ENCODE measurements around the gene XRCC4.

- no peak for TF ChIP-seq CTCF (IDR thresholded peaks at IDR 0.05; ENCODE audit: low read depth, low read length, missing input control)
- TF ChIP-seq, protein P1, sequence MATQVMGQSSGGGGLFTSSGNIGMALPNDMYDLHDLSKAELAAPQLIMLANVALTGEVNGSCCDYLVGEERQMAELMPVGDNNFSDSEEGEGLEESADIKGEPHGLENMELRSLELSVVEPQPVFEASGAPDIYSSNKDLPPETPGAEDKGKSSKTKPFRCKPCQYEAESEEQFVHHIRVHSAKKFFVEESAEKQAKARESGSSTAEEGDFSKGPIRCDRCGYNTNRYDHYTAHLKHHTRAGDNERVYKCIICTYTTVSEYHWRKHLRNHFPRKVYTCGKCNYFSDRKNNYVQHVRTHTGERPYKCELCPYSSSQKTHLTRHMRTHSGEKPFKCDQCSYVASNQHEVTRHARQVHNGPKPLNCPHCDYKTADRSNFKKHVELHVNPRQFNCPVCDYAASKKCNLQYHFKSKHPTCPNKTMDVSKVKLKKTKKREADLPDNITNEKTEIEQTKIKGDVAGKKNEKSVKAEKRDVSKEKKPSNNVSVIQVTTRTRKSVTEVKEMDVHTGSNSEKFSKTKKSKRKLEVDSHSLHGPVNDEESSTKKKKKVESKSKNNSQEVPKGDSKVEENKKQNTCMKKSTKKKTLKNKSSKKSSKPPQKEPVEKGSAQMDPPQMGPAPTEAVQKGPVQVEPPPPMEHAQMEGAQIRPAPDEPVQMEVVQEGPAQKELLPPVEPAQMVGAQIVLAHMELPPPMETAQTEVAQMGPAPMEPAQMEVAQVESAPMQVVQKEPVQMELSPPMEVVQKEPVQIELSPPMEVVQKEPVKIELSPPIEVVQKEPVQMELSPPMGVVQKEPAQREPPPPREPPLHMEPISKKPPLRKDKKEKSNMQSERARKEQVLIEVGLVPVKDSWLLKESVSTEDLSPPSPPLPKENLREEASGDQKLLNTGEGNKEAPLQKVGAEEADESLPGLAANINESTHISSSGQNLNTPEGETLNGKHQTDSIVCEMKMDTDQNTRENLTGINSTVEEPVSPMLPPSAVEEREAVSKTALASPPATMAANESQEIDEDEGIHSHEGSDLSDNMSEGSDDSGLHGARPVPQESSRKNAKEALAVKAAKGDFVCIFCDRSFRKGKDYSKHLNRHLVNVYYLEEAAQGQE (IDR thresholded peaks at IDR 0.05) = no peak
- TF ChIP-seq TAF1 (conservative IDR thresholded peaks at IDR 0.05) = no peak
- TF ChIP-seq, protein P2, sequence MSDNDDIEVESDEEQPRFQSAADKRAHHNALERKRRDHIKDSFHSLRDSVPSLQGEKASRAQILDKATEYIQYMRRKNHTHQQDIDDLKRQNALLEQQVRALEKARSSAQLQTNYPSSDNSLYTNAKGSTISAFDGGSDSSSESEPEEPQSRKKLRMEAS (IDR thresholded peaks at IDR 0.05) = no peak
- no peak for TF ChIP-seq JUND (IDR thresholded peaks at IDR 0.05)
- TF ChIP-seq GABPA (IDR thresholded peaks at IDR 0.05 in 1 of 2, conservative IDR thresholded peaks at IDR 0.05 in 1 of 2) = no peak
- TF ChIP-seq SP1 (IDR thresholded peaks at IDR 0.05) = no peak
- TF ChIP-seq ZBTB33 (IDR thresholded peaks at IDR 0.05) = no peak
- no peak for TF ChIP-seq RAD21 (IDR thresholded peaks at IDR 0.05)
- TF ChIP-seq FOXA2 (IDR thresholded peaks at IDR 0.05) = no peak
- TF ChIP-seq, protein P3, sequence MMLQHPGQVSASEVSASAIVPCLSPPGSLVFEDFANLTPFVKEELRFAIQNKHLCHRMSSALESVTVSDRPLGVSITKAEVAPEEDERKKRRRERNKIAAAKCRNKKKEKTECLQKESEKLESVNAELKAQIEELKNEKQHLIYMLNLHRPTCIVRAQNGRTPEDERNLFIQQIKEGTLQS (IDR thresholded peaks at IDR 0.05) = no peak
- TF ChIP-seq RXRA (IDR thresholded peaks at IDR 0.05) = no peak
These were observed 291.5 kb downstream of the XRCC4 start for GRCh38 chr5:83368835-83369234.
